Measurements from ENCODE around the gene RBP7. TPM values are rescaled to one million over a fixed set of nuclear protein-coding genes. Genes with fewer than 3 reads are reported as not detected.

The RBP7 gene
- total RNA-seq, 1 experiment from 2014 or later = 28.9 TPM

- ChIA-PET CTCF (interaction anchor here (0.6 kb wide), 1 partner anchor 48 kb away, joined by 3 read pairs; no protein-coding TSS in a partner anchor), POLR2A (no interaction called here)
- no peak for ATAC-seq
- no peaks in the 10 kb centered on the region for H3K9me3 ChIP-seq (ENCODE audit: control insufficient read depth, insufficient read depth, low read depth, low read length)
- no peak for TF ChIP-seq POLR2AphosphoS5 (IDR thresholded peaks at IDR 0.05; ENCODE audit: low read depth, low read length)
- TF ChIP-seq TCF7L2 (IDR thresholded peaks at IDR 0.05; ENCODE audit: low read depth, low read length) = no peak
- H3K4me3 ChIP-seq (ENCODE audit: low read depth in 2 of 2, low read length in 2 of 2) = no peak overlapping the region
- in situ Hi-C loops (cut with HindIII; ENCODE audit: low pct_unique_long_range_greater_than_20kb, low sequenced_read_pairs) = no loop called here
- intact Hi-C loops (cut with micrococcal nuclease; ENCODE audit: unreplicated experiment) = no loop called here
- no peaks in the 10 kb centered on the region for H3K27me3 ChIP-seq (ENCODE audit: control insufficient read depth, insufficient read depth, low read length)
- H3K4me1 ChIP-seq (ENCODE audit: control insufficient read depth, insufficient read depth, low read length) = no peaks in the 10 kb centered on the region
- DNase-seq (ENCODE audit: low read depth, low spot score) = no peak
- no peak overlapping the region for H3K27ac ChIP-seq (ENCODE audit: low read length)
- BruUV-seq (replicated peaks) = no TSS peak
- H3K36me3 ChIP-seq (ENCODE audit: control insufficient read depth, insufficient read depth, low read length) = no peaks in the 10 kb centered on the region
Observed at GRCh38 chr1:9989773-9990172, 7.3 kb upstream of the RBP7 start.

GRCh38 chr1:9990944-9991343, 6.1 kb upstream of the RBP7 start:
- ATAC-seq = no peak
- H3K36me3 ChIP-seq (ENCODE audit: control insufficient read depth, insufficient read depth, low read length) = no peaks in the 10 kb centered on the region
- DNase-seq (ENCODE audit: low read depth, low spot score) = no peak
- BruUV-seq (replicated peaks) = no TSS peak
- intact Hi-C loops (cut with micrococcal nuclease; ENCODE audit: unreplicated experiment) = no loop called here
- in situ Hi-C loops (cut with HindIII; ENCODE audit: low pct_unique_long_range_greater_than_20kb, low sequenced_read_pairs) = no loop called here
- H3K9me3 ChIP-seq (ENCODE audit: control insufficient read depth, insufficient read depth, low read depth, low read length) = no peaks in the 10 kb centered on the region
- no peaks in the 10 kb centered on the region for H3K27me3 ChIP-seq (ENCODE audit: control insufficient read depth, insufficient read depth, low read length)
- no peak overlapping the region for H3K4me3 ChIP-seq (ENCODE audit: low read depth in 2 of 2, low read length in 2 of 2)
- no peak overlapping the region for H3K27ac ChIP-seq (ENCODE audit: low read length)
- POLR2A ChIA-PET = no interaction called here
- CTCF ChIA-PET = interaction anchor here (0.6 kb wide), 1 partner anchor 386 kb away, joined by 4 read pairs; no protein-coding TSS in a partner anchor
- no peaks in the 10 kb centered on the region for H3K4me1 ChIP-seq (ENCODE audit: control insufficient read depth, insufficient read depth, low read length)
- TF ChIP-seq SIN3A (IDR thresholded peaks at IDR 0.05; ENCODE audit: borderline replicate concordance, insufficient read depth, low read depth, low read length) (no peak), TCF7L2 (IDR thresholded peaks at IDR 0.05; ENCODE audit: low read depth, low read length) (no peak), CTCF (IDR thresholded peaks at IDR 0.05) (no peak), REST (IDR thresholded peaks at IDR 0.05; ENCODE audit: insufficient read depth in 1 of 2, low read depth in 2 of 2, low read length in 1 of 2) (no peak), POLR2AphosphoS5 (IDR thresholded peaks at IDR 0.05; ENCODE audit: low read depth, low read length) (no peak)

- H3K4me1 ChIP-seq (ENCODE audit: control insufficient read depth, insufficient read depth, low read length) = peaks cover 4% of the 10 kb centered on the region
- DNase-seq (ENCODE audit: low read depth, low spot score) = no peak
- BruUV-seq (replicated peaks) = no TSS peak
- H3K27ac ChIP-seq (ENCODE audit: low read length) = no peak overlapping the region
- POLR2A ChIA-PET = no interaction called here
- no peaks in the 10 kb centered on the region for H3K36me3 ChIP-seq (ENCODE audit: control insufficient read depth, insufficient read depth, low read length)
- no peak for ATAC-seq
- CTCF ChIA-PET = no interaction called here
- intact Hi-C loops (cut with micrococcal nuclease; ENCODE audit: unreplicated experiment) = no loop called here
- no peak for TF ChIP-seq CTCF (IDR thresholded peaks at IDR 0.05)
- no peaks in the 10 kb centered on the region for H3K9me3 ChIP-seq (ENCODE audit: control insufficient read depth, insufficient read depth, low read depth, low read length)
- H3K27me3 ChIP-seq (ENCODE audit: control insufficient read depth, insufficient read depth, low read length) = no peaks in the 10 kb centered on the region
- no peak overlapping the region for H3K4me3 ChIP-seq (ENCODE audit: low read depth in 2 of 2, low read length in 2 of 2)
- in situ Hi-C loops (cut with HindIII; ENCODE audit: low pct_unique_long_range_greater_than_20kb, low sequenced_read_pairs) = no loop called here
Observed at GRCh38 chr1:9992910-9993309, 4.1 kb upstream of the RBP7 start.

All from Panc1 (cell line).